Mucosa of stomach (tissue), 1 donor: ENCODE measurements around the gene HSF4.

Experiments
- H3K27me3 ChIP-seq: one replicate; pipeline ENCODE4 v1.7.0; 2013; ENCODE audit warnings: mild to moderate bottlenecking, low read length; ENCODE audit not compliant: control insufficient read depth, insufficient read depth
- H3K36me3 ChIP-seq: one replicate; pipeline ENCODE4 v1.7.0; 2013; ENCODE audit warnings: low read length; ENCODE audit not compliant: control insufficient read depth, insufficient read depth
- H3K4me1 ChIP-seq: one replicate; pipeline ENCODE4 v1.7.0; 2013; ENCODE audit warnings: mild to moderate bottlenecking, low read length; ENCODE audit not compliant: control insufficient read depth, insufficient read depth
- H3K4me3 ChIP-seq: one replicate; pipeline ENCODE4 v1.7.0; 2013; ENCODE audit warnings: low read length
- H3K9ac ChIP-seq: one replicate; pipeline ENCODE4 v1.7.0; 2013; ENCODE audit warnings: mild to moderate bottlenecking, low read length, moderate library complexity
- H3K9me3 ChIP-seq: one replicate; pipeline ENCODE4 v1.7.0; 2013; ENCODE audit warnings: mild to moderate bottlenecking, low read length, moderate library complexity; ENCODE audit not compliant: control insufficient read depth
- donor health status: Pancreatic carcinoma.

Gene HSF4

DNA sequence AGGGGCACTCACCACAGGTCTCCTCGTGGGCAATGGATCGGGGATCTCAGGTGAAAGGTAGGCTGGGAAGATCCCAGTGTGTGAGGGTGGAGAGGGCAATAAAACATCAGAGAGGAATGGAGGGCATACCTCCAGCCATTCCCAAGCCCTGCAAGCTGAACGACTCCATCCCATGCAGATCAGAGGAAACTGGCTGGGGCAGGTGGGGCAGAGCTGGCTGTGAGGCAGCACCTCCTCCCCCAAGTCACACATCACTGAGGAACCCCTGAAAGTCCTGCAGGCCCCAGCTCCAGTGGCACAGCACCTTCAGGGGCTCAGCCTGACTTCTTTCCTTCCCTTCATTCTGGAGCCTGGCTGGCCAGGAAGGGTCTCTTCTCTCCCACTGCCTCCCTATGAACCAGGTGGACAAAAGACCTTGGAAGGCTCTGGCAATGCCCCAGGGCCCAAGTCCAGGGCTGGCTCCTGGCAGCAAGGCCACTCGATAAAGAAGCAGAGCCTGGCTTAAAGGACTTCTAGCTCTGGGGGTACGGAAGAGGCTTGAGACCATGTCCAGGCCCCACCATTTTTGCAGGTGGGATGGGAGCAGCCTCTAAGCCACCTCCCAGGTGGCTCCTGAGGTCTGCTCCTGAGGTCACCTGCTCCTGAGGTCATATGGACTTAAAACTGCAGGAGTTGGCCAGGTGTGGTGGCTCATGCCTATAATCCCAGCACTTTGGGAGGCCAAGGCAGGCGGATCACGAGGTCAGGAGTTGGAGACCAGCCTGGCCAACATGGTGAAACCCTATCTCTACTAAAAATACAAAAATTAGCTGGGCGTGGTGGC, 48.9 kb downstream of the HSF4 start:
- Histone ChIP-seq H3K4me1 (peaks cover 14% of the 10 kb centered on the region), H3K4me3 (no peak overlapping the region), H3K36me3 (no peaks in the 10 kb centered on the region), H3K27me3 (no peaks in the 10 kb centered on the region), H3K9me3 (no peaks in the 10 kb centered on the region), H3K9ac (no peak overlapping the region)

DNA sequence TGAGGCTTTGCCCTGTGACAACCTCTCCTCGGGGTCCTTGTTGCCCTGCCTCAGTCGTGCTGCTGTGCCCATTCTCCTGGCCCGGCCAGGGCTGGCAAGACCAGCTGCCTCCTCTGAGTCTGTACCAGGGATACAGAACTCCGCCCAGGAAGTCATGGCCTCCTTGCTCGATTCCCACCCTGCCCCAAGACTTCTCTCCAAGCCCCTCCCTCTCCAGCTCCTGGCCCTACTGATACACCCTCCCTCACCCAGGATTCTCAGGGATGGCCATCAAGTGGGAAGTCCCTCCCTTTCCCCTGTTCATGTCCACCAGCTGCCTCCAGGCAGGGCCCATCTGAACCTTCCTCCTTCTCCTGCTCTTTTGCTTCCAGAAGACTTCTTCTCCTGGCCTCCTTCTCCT, 51.2 kb downstream of the HSF4 start:
- no peaks in the 10 kb centered on the region for H3K9me3 ChIP-seq
- no peaks in the 10 kb centered on the region for H3K27me3 ChIP-seq
- no peak overlapping the region for H3K4me3 ChIP-seq
- no peaks in the 10 kb centered on the region for H3K36me3 ChIP-seq
- H3K4me1 ChIP-seq: peaks cover 14% of the 10 kb centered on the region
- H3K9ac ChIP-seq: no peak overlapping the region

DNA sequence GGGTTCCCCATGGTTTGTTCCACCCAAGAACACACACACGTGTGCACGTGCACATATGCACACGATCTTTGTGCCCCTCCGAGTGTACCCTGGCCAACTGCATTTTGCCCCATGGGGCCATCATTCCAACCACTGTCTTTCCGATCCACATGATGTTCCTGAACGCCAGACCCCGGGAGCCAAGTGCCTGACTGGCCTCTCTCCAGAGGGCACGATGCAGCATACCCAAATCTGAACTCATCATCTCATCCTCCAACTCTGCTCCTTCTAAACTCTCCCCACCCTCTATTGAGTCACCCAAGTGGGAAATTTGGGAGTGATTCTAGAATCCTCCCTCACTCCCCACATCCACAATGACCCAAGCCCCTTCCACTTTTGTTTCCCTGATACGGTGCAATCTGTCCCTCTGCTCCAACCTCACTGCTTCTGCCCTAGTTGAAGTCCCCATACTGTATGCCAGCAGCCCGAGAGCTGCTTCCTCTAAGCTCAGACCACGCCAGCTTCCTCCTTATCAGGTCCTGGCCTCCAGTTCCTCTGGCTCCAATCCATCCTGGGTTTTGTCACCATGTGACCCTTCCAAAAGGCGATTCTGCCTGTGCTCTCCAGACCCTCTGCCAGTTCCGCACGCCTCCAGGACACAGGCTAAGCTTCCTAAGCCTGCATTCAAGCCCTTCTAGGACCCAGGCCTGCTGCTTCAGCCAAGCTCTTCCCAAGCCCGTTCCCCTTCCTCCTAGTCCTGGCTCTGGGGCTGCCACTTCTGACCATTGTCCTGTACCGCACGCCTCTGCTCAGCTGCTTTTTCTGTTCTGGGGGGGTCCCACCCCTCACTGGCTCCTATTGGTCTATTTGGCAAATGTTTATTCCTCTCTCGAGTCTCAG, 52.3 kb downstream of the HSF4 start:
- peaks cover 14% of the 10 kb centered on the region for H3K4me1 ChIP-seq
- H3K36me3 ChIP-seq: no peaks in the 10 kb centered on the region
- H3K4me3 ChIP-seq: no peak overlapping the region
- H3K27me3 ChIP-seq: no peaks in the 10 kb centered on the region
- no peak overlapping the region for H3K9ac ChIP-seq
- no peaks in the 10 kb centered on the region for H3K9me3 ChIP-seq
